Testis (tissue), 3 donors: ENCODE results near the gene CLDN2. TPM values are rescaled to one million over a fixed set of nuclear protein-coding genes. Genes with fewer than 3 reads are reported as not detected.

Experiments
- DNase-seq: peaks from one replicate; pipeline ENCODE4 v3.0.0-alpha.2; 2019
- H3K27ac ChIP-seq, 2 donors: fragments of 200-600 bp; sonication (generic); one replicate each; pipeline ENCODE4 v1.5.1; 2019
- H3K27me3 ChIP-seq: fragments of 200-600 bp; sonication (generic); one replicate; pipeline ENCODE4 v1.5.1; 2019
- H3K36me3 ChIP-seq: fragments of 200-600 bp; sonication (generic); one replicate; pipeline ENCODE4 v1.5.1; 2017; ENCODE audit warnings: low read depth; ENCODE audit errors: missing control alignments
- H3K4me1 ChIP-seq: fragments of 200-600 bp; sonication (generic); one replicate; pipeline ENCODE4 v1.5.1; 2019
- H3K4me3 ChIP-seq, 2 donors: fragments of 200-600 bp; sonication (generic); one replicate each; pipeline ENCODE4 v1.5.1; 2017 to 2019
- H3K9me3 ChIP-seq: fragments of 200-600 bp; sonication (generic); one replicate; pipeline ENCODE4 v1.5.1; 2017
- CTCF ChIP-seq, 3 experiments: fragments of 450-650 bp in 2 of 3; fragments of 200-600 bp in 1 of 3; sonication (generic) in 1 of 3; IDR thresholded peaks; one replicate each; pipeline ENCODE4 v1.5.1; 2016 to 2019; ENCODE audit warnings: antibody characterized with exemption in 3 of 3, mild to moderate bottlenecking in 2 of 3, moderate library complexity in 1 of 3
- POLR2A ChIP-seq: fragments of 450-650 bp; IDR thresholded peaks from one replicate; pipeline ENCODE4 v1.6.1; 2017; ENCODE audit warnings: antibody characterized with exemption, mild to moderate bottlenecking, moderate library complexity
- WGBS, 2 donors: methylation state at CpG; one replicate each; pipeline ENCODE4 v1.1.5; 2018; 5-methylcytosine and 5-hydroxymethylcytosine counted together
- intact Hi-C: fragments of 100-400 bp; cut with DNase I; formaldehyde crosslinking; loops from one replicate; pipeline ENCODE4 v1.15.1; 2023; ENCODE audit warnings: low total_unique reads
- polyA plus RNA-seq: library from polyadenylated mRNA; stranded (reverse); fragments of 350-450 nt; fragmentation: Illumina TruSeq; extraction: RNeasy Lipid Tissue Mini Kit (QIAGEN cat#74804); gene quantifications from one replicate; pipeline ENCODE4 v1.2.3, GENCODE V29; 2014; ENCODE audit warnings: low read depth, low replicate concordance; ENCODE audit not compliant: insufficient read depth
- total RNA-seq, 2 donors: library from RNA; depleted of rRNA; stranded (reverse); fragments of >200 nt; gene quantifications; one replicate each; pipeline ENCODE4 v1.2.3, GENCODE V29; 2016

Gene CLDN2
- total and polyA plus RNA-seq, 3 donors from 2014 or later = 6.5 TPM; not detected in 2

GRCh38 chrX:106903291-106903824 is 16.8 kb upstream of the CLDN2 start, which contains the start of gene RIPPLY1:
TSS of gene RIPPLY1 (minus strand) at chrX:106903341. CDS start at chrX:106903287, 54 bp downstream.
- Histone ChIP-seq H3K27ac (no peak within 1 kb of the TSS), H3K9me3 (no peaks in the 10 kb centered on the region), H3K36me3 (no peaks in the 10 kb centered on the region), H3K27me3 (no peaks in the 10 kb centered on the region), H3K4me3 (no peak within 1 kb of the TSS), H3K4me1 (no peaks in the 10 kb centered on the region)
- WGBS, 2 donors = 89 to 90% methylated on average over 1 of the region's 1 CpG
- TF ChIP-seq CTCF (IDR thresholded peaks at IDR 0.05) = no peak
- TF ChIP-seq POLR2A = no peak
- intact Hi-C loops = no loop called here
- DNase-seq = no peak

GRCh38 chrX:106903856-106904528 is 16.2 kb upstream of the CLDN2 start:
- TF ChIP-seq POLR2A = no peak
- no peak for TF ChIP-seq CTCF (IDR thresholded peaks at IDR 0.05)

DNA sequence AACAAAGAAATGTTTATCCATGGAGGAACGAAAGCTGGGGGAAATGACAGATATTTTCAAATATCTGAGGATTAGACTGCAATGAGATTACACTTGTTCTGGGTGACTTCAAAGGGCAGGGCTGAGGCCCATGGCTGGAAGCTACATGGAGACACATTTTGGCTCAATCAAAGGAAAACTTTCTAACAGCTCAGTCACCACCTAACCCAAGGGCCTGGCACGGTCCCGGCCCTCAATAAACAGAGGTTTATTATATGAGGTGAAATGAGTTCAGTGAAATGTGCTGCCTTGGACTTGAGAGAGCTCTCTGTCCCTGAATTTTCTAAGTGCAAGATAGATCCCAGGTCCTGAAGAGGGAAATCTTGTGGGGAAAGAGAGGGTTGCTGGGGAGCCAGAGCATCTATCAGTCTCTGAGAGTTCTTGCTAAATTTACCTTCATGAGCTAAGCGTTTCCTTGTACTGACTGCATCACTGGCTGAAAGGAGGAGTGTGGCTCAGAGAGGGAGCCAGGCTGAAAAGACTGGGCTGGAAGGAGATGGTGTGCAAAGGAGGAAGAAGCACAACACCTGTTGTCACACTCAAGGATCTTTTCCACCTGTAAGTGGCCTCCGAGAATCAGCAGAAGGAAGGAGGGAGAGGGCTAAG is 15.0 kb upstream of the CLDN2 start:
- intact Hi-C loops = no loop called here
- Histone ChIP-seq H3K27ac (no peak overlapping the region), H3K9me3 (no peaks in the 10 kb centered on the region), H3K27me3 (no peaks in the 10 kb centered on the region), H3K4me3 (no peak overlapping the region), H3K4me1 (no peaks in the 10 kb centered on the region), H3K36me3 (no peaks in the 10 kb centered on the region)
- DNase-seq = no peak
- WGBS, 2 donors = 81 to 88% methylated on average over 5 of the region's 5 CpGs
- TF ChIP-seq POLR2A (no peak), CTCF (IDR thresholded peaks at IDR 0.05) (no peak)

More at GRCh38 chrX:106903856-106904528, 16.2 kb upstream of the CLDN2 start:
- no peaks in the 10 kb centered on the region for H3K4me1 ChIP-seq
- H3K27me3 ChIP-seq = no peaks in the 10 kb centered on the region
- no peaks in the 10 kb centered on the region for H3K9me3 ChIP-seq
- H3K4me3 ChIP-seq = no peak overlapping the region
- no peak for DNase-seq
- no peaks in the 10 kb centered on the region for H3K36me3 ChIP-seq
- H3K27ac ChIP-seq = no peak overlapping the region
- intact Hi-C loops = no loop called here
- 83 to 93% methylated on average over 1 to 5 of the region's 5 CpGs for WGBS, 2 donors

DNA sequence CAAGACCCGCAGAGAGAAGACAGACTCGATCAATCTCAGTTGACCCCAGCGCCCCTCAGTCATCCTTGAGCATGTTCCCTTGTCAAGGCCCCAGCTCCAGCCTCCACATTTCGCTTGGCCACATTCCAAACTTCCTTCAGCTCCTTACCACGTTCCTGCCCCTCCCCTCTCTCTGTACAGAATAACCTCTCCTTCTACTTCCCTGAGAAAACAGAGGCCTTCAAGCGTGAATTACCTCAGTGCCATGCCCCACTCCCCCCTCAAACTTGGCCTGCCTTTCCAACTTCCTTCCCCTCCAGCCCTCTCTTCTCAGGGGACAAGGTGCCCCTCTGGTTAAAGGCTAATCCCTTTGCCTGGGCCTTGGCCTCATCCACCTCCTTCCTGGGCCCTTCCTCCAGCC is 13.8 kb upstream of the CLDN2 start:
- Histone ChIP-seq H3K36me3 (no peaks in the 10 kb centered on the region), H3K9me3 (no peaks in the 10 kb centered on the region), H3K4me3 (no peak overlapping the region), H3K27ac (no peak overlapping the region), H3K4me1 (no peaks in the 10 kb centered on the region), H3K27me3 (no peaks in the 10 kb centered on the region)
- no peak for TF ChIP-seq POLR2A
- TF ChIP-seq CTCF (IDR thresholded peaks at IDR 0.05) = no peak
- no peak for DNase-seq
- intact Hi-C loops = no loop called here
- 36 to 46% methylated on average over 6 of the region's 6 CpGs for WGBS, 2 donors
